Activated naive CD8-positive, alpha-beta T cell treated with anti-CD3 and anti-CD28 coated beads, Interleukin-2, amount 50 U/mL, for 16 hours (primary cell): ENCODE data around the gene RABGAP1L.

Experiments
- DNase-seq: peaks from one replicate; pipeline ENCODE4 v3.0.0-alpha.2; 2020; ENCODE audit warnings: low read depth, low spot score

Gene RABGAP1L

DNA sequence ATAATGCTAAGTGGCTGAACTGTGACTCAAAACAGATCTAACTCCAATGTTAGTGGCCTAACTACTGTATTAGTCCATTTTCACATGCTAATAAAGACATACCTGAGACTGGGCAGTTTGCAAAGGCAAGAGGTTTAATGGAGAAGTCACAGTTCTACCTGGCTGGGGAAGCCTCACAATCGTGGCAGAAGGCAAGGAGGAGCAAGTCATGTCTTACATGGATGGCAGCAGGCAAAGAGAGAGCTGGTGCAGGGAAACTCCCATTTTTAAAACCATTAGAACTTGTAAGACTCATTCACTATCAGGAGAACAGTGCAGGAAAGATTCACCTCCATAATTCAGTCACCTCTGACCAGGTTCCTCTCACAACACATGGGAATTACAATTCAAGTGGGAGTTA, 760.8 kb downstream of the RABGAP1L start:
- DNase-seq = no peak

DNA sequence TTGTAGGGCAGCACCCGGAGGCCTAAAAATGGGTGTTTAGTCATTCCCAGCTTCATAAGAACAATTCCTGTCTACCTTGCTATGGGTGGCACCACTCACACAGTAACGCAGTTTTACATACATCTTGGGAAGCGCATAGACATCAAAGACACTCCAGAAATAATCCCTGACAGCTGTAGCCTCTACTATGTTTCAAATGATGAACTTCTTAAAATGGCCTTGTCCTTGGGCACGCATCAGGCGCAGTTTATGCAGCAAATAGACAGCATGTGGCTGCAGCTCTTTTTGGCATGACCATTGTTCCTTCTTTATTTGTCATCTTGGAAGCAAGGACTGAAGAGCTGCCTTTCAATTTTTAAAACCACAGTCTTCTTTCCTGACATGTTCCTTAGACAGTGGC, 762.8 kb downstream of the RABGAP1L start:
- DNase-seq = no peak

DNA sequence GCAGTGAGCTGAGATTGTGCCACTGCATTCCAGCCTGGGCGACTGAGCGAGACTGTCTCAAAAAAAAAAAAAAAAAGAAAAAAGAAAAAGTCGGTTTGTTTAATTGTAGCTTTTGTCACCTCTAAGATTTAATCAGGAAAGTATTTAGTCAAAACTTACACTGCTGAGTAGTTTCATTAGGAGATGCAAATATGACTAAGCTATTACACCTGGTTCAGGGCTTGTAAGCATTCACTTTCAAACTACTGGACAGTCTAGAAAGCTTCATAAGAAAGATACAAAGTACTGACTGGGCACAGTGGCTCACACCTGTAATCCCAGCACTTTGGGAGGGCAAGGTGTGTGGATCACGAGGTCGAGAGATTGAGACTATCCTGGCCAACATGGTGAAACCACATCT, 764.5 kb downstream of the RABGAP1L start:
- no peak for DNase-seq

DNA sequence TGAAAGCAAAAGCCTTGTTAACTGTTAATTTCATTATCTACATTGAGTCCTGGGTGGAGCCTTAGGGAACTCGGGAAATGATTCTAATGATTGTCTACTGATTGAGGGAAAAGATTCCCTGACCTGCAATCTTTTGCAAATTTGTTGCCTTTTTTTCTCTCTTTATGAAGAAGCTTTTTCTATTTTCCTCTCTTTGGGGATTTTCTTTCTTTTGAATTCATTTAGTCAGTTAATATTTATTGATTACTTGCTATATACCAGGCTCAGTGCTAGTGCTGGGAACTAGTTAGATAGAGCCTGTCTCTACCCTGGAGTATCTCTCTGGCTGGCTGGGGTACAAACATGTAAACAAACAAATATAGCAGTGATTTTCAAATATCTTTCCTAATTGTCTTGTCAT, 769.2 kb downstream of the RABGAP1L start:
- DNase-seq = no peak

DNA sequence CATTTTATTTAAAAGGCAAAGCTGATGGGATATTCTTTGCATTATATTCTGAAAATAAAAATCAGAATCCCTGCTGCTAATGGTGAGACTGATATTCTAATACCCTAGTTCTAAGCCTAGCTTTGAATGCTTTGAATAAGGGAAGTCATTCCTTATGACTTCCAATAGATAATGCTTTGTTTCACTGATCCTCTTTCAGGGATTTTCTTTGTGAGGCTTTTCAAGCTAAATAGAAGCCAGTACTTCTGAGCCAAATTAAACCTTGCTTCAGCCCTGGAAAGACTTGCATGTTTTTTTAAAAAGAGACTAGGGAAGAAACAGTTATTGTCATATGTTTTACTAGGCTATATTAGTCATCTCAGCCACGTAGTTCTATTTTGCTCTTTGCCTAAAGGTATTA, 771.9 kb downstream of the RABGAP1L start:
- DNase-seq = no peak

DNA sequence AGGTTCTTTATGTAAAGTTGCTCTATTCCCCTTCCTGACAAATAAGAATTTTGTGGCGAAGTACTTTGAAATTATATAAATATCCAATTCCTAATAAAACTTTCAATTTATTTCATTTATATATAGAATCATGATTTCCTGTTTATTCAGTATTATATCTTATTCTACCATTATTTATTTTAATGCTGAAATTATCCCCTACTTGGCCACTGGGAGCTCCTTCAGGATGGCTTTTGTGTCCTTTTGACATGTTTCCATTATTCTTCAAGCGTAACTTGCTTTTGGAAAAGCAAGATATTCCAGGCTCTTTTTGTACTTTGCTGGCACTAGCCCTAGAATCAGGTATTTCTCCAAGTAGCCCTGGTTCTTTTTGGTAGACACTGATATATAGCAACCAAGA, 773.3 kb downstream of the RABGAP1L start:
- no peak for DNase-seq

DNA sequence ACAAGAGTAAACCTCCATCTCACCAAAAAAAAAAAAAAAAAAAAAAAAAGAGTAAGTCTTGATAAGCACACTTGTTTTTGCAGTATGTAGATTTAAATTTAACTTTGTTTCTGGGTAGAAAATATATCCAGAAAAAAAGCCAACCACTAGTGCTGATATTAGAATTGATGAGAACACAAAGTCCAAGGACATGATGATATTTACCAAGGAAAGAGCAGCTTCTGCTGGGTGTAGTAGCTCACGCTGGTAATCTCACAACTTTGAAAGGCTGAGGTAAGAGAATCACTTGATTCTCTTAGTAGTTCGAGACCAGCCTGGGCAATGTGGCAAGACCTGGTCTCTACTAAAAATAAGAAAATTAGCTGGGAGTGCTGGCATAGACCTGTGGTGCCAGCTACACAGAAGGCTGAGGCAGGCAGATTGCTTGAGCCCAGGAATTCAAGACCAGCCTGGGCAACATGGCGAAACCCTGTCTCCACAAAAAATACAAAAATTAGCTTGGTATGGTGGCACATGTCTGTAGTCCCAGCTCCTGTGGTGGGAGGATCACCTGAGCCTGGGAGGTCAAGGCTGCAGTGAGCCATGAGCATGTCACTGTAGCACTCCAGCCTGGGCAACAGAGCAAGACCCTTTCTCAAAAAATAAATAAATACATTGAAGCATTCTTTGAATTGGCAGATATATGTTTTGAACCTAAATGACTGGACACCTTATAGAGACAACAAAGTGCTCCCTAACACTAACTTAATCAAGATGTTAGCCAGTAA, 776.8 kb downstream of the RABGAP1L start:
- DNase-seq = no peak

DNA sequence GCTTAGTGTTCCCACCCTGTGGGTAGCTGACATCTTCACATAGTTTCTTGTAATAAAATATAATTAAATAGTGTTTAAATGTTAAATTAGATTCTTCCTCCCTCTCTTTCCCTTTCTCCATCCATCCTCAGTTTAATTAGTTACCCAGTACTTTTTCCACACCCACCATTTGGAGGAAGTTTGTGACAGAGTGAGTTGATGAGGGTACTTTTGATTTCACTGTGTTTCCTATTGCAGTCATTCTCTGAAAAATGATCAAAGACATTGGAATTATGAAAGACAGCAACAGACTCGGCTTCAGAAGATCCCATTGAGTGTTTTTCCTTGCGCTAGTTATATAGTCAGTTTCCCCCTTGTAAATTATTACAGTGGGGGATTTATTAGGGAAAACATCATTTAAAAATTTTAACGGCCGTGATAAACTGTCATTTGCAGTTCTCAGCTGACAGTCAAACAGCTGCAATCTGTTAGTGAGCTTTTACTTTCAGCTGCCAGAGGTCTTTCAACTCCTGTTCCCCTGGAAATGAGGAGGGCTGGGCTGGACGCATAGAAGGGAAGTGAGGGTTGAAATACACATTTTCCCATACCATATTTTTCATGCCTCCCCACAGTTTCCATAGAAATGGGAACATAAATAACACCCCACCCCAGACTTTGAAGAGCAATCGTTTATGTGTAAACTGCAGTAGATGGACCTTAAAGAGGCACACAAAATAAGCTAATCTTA, 779.1 kb downstream of the RABGAP1L start:
- DNase-seq = no peak

DNA sequence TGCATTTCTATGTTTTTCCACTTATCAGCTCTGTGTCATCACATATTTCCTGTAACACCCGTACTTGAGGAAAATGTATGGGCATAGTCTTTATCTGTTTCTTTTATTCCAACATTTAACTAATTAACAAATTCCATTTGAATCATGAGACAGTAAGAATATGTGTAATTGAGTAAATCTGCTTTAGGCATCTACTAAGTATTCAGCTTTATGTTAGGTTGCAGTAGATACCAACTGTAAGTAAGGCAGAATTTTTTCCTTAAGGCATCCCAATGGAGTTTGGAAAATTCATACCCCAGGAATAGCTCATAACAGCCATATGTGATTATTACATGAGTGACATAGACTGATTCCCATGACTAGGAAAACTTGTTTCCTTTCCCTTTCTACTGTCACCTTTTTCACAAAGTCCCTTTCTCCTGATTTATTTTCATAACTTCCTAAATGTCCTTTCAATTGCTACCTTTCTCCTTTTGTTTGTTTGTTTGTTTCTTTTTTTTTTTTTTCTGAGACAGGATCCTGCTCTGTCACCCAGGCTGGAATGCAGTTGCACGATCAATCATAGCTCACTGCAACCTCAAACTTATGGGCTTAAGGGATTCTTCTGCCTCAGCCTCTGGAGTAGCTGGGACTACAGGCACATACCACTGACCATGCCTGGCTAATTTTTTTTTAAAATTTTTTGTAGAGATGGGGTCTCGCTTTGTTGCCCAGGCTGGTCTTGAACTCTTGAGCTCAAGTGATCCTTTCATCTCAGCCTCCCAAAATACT, 780.6 kb downstream of the RABGAP1L start:
- no peak for DNase-seq

DNA sequence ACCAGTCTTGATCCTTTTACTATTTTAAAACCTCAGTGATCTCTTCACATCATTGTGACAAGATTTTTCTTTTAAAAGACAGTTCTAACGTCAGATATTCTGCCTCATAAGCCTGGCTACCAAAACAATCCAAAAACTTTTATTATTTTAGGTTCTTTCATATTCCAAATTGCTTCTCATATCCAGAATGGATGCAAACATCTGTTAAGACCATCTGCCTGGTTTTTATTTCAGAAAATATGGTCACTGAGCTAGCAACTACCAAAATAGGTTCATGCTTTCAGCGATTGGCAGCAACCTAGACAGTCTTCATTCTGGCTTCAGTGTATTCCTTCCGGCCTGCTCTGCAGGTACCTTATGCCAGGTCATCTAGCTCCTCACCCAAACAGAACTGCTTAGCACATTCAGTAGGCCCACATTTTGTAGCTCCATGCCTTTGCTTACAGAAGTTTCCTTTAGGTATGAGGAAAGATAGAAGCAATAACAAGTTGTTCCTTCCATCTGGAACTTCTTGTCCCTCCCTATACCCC, 781.4 kb downstream of the RABGAP1L start:
- DNase-seq = no peak

DNA sequence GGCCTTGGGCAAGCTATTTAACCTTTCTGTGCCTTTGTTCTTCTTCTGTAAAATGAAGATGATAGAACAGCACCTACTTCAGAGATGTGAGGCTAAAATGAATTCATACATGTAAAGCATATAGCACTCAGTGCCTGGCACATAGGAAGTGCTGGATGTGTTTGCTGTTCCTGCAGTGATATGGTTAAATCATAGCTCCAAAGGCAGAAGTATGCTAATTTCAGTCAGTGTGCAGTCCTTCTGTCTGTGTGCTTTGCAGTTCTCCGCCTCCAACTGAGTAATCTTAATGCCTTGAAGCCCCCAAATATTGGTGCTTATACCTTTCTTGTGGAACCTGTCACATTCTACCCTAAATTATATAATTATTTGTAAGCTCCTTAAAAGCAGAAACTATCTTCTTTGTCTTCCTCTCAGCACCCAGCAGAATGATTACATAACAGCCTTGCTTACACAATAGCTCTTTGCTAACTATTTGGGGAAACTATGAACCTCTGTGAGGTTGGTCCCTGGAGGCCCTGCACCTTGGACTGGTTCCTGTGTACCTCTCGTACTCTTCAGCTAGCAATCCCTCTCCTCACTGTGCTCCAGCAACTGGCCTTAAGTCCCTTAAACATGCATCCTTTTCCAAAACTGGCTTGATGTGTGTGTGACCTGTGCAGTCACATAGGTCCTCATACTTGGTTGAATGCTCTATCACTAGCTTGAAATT, 783.4 kb downstream of the RABGAP1L start:
- DNase-seq = no peak

DNA sequence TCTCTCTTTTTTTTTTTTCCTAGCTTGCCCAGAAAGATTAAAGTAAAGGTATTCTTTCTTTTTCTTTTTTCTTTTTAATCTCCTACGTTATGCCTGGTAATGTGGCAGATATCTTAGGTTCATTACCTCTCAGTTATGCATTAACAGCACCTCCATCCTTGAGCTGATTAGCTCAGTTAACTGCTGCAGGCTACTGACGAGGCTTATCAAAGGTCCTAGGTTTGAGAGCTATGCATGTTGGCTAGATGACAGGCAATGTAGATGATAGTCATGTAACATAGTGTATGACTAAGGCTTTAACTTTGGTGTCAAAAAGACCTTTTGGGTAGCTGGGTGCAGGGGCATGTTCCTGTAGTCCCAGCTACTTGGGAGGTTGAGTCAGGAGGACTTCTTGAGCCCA, 786.7 kb downstream of the RABGAP1L start:
- no peak for DNase-seq

DNA sequence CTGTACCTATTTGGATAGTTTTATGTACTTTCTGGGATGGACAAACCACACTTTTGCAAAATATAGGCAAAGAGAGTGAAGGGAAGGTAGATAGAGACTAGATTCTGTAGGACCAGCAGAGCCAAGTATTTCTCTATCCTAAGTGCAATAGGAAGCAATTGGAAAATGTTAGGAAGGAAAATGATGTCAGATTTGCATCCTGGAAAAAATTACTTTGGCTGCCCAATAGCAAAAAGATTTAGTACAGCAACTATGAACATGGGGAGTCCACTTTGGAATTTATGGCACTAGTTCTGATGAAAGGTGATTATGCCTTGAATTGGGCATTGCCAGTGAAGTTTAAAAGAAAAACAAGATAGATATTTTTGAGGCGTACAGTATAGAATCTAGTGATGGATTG, 789.7 kb downstream of the RABGAP1L start:
- DNase-seq = no peak

DNA sequence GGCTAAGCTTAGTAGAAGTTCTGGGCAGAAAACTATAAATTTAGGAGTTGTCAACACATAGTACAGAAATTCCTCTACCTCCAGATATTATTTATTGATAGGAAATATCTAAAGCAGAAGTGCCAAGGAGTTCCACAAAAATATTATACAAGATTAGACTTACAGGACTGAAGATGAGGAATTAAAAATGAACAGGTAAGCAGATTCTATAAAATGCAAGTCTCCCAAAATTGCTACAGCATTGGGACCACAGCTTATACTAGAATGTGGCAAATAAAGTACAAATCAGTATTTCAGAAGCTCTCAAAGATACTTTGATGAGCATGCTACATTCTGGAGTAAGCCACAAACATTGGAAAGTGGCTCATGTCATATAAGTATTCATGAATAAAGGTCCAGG, 790.3 kb downstream of the RABGAP1L start:
- DNase-seq = no peak

DNA sequence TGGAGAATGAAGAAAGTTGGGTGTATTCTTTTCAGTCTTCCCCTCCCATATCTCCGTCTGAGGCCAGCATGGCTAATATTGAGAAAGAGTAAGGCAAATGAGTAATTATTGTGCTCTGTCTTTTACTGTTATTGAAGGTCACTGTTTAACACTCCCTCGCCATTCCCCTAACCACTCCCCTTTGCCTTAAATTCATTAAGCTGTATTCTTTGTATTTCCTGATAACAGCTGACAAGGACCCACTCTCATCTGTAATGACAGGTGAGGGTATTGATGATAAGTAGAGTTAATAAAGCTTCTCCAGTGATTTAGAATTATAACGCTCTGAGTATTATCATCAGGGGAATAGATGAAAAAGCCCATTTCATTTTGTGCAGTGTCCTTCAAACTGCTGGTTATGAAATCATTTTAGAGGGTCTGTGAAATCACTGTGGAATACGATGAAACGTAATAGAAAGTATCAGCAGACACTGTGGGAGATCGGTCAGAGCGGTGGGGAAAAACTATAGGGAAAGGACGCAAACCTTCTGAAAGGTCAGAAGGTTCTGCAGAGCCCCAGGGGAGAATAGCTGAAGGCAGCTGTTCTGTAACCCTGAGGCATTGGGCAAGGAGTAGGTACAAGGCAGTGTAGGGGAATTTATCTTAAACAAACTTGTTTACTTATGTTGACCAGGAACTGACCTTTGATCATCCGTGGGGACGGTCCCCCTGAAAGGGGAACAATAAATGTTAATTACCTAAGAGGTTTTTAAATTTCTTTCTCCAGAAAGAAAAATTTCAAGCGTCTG, 794.2 kb downstream of the RABGAP1L start:
- no peak for DNase-seq

DNA sequence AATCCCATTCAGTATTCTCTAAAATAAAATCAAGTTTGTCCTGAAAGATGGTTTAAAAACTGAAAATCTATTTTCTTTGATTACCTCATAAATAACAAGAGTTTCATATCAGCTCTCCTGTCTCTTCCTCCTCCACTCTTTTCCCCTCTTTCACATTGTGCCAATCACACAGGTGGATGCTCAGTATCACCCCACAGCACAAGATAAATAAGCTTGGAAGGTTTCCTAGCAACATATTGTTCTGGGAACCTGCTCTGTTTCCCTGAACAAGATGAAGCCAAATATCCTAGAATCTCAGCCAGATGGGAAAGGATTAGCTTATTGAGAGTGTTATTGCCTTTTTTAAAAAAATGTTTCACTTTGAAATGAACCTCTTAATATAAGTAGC, 794.7 kb downstream of the RABGAP1L start:
- DNase-seq = no peak

DNA sequence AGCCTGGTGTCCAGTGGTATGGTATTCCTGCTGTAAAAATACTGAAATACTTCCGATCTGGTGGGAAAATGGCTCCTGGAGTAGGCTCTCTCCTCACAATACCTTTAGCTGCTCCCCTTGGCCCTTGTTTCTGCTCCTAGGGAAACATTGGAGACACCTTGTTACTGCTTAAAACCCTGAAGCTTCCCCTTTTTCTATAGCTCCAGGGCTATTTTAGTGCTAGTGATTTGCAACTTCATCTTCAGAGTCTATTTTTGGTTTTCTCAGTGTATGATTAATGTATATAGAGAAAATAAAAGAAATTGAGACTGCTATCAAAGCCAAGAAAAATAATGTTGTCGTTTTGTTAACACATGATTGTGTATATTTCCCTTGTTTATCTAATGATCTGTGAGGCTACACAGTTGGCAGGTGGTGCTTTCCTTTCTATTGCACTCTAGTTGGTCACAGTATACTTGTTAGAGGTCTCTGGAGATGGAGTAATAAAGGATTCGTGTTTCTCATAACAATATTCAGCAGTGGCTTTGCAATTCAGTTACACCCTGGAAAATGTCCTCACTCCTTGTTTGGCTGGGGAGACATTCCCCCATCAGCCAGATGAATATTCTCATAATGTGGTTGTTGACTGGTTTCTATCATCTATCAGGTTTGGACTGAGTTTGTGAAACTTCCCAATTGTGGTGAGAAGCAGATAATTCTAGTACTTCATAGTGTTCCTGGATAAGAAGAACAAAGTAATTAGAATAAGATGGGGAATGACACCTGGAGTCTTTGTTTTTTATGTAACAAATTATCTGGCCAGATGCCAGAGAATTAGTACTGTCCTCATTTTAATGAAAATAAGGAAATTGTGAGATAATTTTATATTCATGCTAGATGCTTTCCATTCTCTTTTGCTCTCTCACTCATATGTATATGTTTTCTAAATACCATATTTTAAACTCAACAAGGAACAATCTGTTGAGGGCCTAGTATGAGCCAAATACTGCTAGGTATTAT, 795.6 kb downstream of the RABGAP1L start:
- DNase-seq = no peak

DNA sequence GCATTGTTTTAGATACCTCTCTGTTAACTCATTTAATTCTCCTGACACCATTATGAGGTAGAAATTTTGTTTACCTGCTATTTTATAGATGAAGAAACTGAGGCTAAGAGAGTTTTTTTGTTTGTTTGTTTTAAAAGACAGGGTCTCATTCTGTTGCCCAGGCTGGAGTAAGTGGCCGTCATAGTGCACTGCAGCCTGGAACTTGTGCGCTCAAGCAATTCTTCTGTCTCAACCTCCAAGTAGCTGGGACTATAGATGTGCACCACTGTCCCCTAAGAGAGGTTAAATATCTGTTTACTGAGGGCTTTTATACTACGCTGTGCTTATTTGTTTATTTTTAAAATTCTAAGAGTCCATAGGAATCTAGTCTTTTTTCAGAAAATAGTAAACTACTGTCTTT, 796.8 kb downstream of the RABGAP1L start:
- no peak for DNase-seq

DNA sequence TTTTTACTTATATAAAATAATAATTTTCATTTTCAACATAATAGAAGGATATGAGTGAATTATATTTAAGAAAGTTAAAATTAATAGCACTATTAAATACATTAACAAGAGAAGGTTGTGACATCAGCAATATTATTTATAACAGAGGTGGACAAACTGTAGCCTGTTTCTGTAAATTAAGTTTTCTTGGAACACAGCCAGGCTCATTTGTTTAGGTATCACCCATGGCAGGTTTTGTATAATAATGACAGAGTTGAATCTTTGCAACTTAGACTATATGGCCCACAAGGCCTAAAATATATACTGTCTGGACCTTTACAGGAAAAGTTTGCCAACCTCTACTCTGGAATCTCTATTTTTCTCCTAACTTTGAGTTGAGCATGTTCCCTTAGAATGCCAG, 797.7 kb downstream of the RABGAP1L start:
- no peak for DNase-seq

DNA sequence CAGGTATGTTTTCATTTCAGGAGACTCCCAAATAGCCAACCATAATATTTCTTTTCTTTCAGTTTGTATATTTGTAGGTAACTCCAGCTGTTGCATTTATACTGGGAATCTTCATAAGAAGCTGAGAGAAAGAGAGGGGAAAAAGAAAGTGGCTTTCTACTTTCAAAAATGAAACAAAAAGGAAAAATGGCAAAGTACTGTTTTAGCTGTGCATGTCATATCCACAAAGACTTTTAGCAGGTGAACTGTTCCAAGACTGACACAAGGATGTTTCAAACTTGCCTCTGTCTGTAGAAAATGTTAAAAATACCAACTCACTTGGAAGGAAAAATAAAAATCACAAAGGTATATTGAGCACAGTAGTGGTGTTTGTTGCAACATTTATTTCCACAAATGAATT, 798.5 kb downstream of the RABGAP1L start:
- DNase-seq = no peak
